ENCODE measurements around the gene ATOSB.

Gene ATOSB

DNA sequence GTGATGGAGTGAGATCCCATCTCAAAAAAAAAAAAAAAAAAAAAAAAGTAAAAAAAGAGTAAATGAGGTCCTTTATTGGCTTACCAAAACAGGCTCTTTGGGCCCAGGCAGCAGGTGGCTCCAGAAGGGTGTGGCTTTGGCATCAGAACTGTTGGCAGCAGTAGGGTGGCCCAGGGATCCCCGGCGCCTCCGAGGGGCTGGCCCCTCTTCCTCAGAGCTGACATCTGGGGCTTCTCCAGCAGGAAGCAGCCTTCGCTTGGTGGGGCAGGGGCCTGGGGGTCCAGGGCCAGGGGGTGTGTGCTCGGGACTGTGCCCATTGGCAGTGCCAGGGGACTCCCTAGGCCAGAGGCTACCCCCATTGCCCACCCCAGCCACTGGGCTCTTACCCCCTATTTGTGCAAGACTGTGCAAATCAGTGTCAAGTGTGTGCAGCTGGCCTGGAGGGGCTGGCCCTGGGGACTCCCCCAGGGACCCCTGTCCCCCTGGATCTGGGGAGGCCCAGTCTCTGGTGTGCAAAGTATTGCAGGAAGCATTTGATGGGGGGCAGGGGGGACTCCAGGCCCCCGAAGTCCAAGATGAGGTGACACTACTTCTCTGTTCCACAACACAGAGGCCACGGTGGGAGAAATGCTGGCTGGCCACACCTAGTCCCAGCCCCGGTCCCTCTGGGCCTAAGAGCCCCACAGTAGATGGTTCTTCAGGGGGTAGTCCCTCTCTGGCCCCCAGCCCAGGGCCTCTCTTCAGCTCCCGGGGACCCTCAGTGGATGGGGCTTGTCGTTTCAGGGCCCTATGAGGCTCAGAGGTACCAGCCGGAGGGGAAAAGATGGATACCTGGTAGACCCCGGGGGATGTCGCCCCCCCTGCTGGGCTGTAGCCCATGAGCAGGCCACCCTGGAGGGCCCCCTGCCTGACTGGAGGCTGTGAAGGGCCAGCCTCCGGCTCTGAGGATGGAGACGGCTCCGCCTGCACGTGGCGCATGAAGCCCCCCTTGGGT is 8.1 kb downstream of the ATOSB start:
- ATAC-seq = no peak
- no peak for TF ChIP-seq ZFP3 (CRISPR knock-in tag; IDR thresholded peaks at IDR 0.05)
- TF ChIP-seq, protein P1, sequence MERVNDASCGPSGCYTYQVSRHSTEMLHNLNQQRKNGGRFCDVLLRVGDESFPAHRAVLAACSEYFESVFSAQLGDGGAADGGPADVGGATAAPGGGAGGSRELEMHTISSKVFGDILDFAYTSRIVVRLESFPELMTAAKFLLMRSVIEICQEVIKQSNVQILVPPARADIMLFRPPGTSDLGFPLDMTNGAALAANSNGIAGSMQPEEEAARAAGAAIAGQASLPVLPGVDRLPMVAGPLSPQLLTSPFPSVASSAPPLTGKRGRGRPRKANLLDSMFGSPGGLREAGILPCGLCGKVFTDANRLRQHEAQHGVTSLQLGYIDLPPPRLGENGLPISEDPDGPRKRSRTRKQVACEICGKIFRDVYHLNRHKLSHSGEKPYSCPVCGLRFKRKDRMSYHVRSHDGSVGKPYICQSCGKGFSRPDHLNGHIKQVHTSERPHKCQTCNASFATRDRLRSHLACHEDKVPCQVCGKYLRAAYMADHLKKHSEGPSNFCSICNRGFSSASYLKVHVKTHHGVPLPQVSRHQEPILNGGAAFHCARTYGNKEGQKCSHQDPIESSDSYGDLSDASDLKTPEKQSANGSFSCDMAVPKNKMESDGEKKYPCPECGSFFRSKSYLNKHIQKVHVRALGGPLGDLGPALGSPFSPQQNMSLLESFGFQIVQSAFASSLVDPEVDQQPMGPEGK (CRISPR knock-in tag; IDR thresholded peaks at IDR 0.05; ENCODE audit: borderline replicate concordance) = no peak
- TF ChIP-seq SNAI2 (CRISPR knock-in tag; IDR thresholded peaks at IDR 0.05) = no peak
- no peak for TF ChIP-seq PPARA (CRISPR knock-in tag; IDR thresholded peaks at IDR 0.05; ENCODE audit: borderline replicate concordance)
- TF ChIP-seq, protein P2, sequence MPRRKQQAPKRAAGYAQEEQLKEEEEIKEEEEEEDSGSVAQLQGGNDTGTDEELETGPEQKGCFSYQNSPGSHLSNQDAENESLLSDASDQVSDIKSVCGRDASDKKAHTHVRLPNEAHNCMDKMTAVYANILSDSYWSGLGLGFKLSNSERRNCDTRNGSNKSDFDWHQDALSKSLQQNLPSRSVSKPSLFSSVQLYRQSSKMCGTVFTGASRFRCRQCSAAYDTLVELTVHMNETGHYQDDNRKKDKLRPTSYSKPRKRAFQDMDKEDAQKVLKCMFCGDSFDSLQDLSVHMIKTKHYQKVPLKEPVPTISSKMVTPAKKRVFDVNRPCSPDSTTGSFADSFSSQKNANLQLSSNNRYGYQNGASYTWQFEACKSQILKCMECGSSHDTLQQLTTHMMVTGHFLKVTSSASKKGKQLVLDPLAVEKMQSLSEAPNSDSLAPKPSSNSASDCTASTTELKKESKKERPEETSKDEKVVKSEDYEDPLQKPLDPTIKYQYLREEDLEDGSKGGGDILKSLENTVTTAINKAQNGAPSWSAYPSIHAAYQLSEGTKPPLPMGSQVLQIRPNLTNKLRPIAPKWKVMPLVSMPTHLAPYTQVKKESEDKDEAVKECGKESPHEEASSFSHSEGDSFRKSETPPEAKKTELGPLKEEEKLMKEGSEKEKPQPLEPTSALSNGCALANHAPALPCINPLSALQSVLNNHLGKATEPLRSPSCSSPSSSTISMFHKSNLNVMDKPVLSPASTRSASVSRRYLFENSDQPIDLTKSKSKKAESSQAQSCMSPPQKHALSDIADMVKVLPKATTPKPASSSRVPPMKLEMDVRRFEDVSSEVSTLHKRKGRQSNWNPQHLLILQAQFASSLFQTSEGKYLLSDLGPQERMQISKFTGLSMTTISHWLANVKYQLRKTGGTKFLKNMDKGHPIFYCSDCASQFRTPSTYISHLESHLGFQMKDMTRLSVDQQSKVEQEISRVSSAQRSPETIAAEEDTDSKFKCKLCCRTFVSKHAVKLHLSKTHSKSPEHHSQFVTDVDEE (CRISPR knock-in tag; IDR thresholded peaks at IDR 0.05) = no peak
- no peak for TF ChIP-seq RARB (CRISPR knock-in tag; IDR thresholded peaks at IDR 0.05)
- TF ChIP-seq GLIS3 (CRISPR knock-in tag; IDR thresholded peaks at IDR 0.05) = no peak
- no peak for TF ChIP-seq TCF4 (CRISPR knock-in tag; IDR thresholded peaks at IDR 0.05; ENCODE audit: borderline replicate concordance)
- TF ChIP-seq ZNF8 (CRISPR knock-in tag; IDR thresholded peaks at IDR 0.05) = no peak
- no peak for TF ChIP-seq CSDC2 (CRISPR knock-in tag; IDR thresholded peaks at IDR 0.05)
- TF ChIP-seq ESRRG (CRISPR knock-in tag; IDR thresholded peaks at IDR 0.05) = no peak
- TF ChIP-seq TOX (CRISPR knock-in tag; IDR thresholded peaks at IDR 0.05; ENCODE audit: borderline replicate concordance) = no peak
- TF ChIP-seq ZC3H10 (CRISPR knock-in tag; IDR thresholded peaks at IDR 0.05) = no peak
- no peak for TF ChIP-seq BACH2 (CRISPR knock-in tag; IDR thresholded peaks at IDR 0.05; ENCODE audit: borderline replicate concordance)
- no peak for TF ChIP-seq OSR1 (CRISPR knock-in tag; IDR thresholded peaks at IDR 0.05)
- TF ChIP-seq ZNF565 (CRISPR knock-in tag; conservative IDR thresholded peaks at IDR 0.05; ENCODE audit: low read depth) = no peak

DNA sequence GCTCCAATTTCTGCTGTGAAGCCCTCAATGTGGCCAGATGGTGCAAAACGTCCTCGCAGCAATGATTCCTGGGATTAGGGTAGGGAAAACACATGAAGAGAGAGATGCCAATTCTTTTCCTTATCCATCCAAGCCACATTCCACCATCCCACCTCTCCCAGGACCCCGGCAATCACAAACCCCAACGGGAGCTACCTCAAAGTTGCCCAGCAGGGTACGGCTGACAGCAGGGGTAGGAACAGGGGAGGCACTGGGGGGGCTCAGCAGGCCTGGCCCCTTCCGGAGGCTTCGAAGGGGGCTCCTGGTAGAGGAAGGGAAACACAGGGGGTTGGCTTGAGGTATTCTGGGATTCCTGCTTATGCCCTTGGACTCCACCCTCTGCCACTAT is 9.3 kb downstream of the ATOSB start:
- TF ChIP-seq, protein P1 (CRISPR knock-in tag; IDR thresholded peaks at IDR 0.05; ENCODE audit: borderline replicate concordance) = no peak
- TF ChIP-seq, protein P3, sequence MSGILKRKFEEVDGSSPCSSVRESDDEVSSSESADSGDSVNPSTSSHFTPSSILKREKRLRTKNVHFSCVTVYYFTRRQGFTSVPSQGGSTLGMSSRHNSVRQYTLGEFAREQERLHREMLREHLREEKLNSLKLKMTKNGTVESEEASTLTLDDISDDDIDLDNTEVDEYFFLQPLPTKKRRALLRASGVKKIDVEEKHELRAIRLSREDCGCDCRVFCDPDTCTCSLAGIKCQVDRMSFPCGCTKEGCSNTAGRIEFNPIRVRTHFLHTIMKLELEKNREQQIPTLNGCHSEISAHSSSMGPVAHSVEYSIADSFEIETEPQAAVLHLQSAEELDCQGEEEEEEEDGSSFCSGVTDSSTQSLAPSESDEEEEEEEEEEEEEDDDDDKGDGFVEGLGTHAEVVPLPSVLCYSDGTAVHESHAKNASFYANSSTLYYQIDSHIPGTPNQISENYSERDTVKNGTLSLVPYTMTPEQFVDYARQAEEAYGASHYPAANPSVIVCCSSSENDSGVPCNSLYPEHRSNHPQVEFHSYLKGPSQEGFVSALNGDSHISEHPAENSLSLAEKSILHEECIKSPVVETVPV (CRISPR knock-in tag; IDR thresholded peaks at IDR 0.05) = no peak
- TF ChIP-seq ARNTL (CRISPR knock-in tag; IDR thresholded peaks at IDR 0.05; ENCODE audit: borderline replicate concordance, low read depth) = no peak
- no peak for TF ChIP-seq SNAI2 (CRISPR knock-in tag; IDR thresholded peaks at IDR 0.05)
- TF ChIP-seq ZFP3 (CRISPR knock-in tag; IDR thresholded peaks at IDR 0.05) = no peak
- TF ChIP-seq RARB (CRISPR knock-in tag; IDR thresholded peaks at IDR 0.05) = no peak
- no peak for TF ChIP-seq ZNF8 (CRISPR knock-in tag; IDR thresholded peaks at IDR 0.05)
- ATAC-seq = no peak

DNA sequence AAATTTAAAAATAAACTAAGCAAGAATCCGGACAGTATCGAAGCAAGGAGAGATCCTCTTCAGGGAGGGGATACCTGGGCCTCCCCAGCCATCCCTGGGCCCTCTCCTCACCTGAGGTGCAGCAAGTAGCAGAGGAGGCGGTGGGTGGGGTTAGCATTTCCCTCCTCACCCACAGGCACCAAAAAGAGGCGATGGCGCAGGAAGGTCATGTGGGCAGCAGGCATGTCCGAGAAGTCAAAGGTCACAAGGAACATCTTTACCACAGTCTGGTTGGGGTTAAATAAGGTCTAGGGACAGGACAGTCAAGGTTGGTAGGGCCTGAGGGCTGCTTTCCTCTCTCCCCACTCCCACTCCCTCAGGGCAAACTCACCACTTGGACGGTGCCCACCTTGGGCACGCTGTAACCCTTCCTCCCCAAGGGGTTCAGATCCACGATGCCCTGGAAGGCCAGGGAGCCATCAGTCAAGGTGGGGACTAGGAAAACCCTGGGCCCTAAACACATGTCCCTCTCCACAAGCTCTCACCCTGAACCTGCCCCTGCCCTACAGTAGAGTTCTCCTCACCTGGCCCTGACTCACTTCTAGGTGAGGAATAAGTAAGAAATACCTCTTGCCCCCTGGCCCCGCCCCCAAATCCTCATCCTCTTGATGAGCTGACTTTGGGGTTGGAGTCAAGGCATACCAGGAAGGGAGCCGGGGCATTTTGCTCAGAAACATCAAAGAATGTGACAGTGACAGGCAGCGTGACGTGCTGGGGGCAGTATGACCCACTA is 9.9 kb downstream of the ATOSB start:
- no peak for ATAC-seq
- TF ChIP-seq ISL1 (CRISPR knock-in tag; IDR thresholded peaks at IDR 0.05) (no peak), ARNTL (CRISPR knock-in tag; IDR thresholded peaks at IDR 0.05; ENCODE audit: borderline replicate concordance, low read depth) (no peak), TCF4 (CRISPR knock-in tag; IDR thresholded peaks at IDR 0.05; ENCODE audit: borderline replicate concordance) (no peak), ZFP3 (CRISPR knock-in tag; IDR thresholded peaks at IDR 0.05) (no peak), PPARA (CRISPR knock-in tag; IDR thresholded peaks at IDR 0.05; ENCODE audit: borderline replicate concordance) (no peak)
- TF ChIP-seq, protein P4, sequence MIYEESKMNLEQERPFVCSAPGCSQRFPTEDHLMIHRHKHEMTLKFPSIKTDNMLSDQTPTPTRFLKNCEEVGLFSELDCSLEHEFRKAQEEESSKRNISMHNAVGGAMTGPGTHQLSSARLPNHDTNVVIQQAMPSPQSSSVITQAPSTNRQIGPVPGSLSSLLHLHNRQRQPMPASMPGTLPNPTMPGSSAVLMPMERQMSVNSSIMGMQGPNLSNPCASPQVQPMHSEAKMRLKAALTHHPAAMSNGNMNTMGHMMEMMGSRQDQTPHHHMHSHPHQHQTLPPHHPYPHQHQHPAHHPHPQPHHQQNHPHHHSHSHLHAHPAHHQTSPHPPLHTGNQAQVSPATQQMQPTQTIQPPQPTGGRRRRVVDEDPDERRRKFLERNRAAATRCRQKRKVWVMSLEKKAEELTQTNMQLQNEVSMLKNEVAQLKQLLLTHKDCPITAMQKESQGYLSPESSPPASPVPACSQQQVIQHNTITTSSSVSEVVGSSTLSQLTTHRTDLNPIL (CRISPR knock-in tag; IDR thresholded peaks at IDR 0.05; ENCODE audit: low read depth) = no peak

All from SK-N-SH treated with all-trans-retinoic acid at 6 μM for 48 hours (cell line).